Right hindlimb (tissue), 1 donor: ENCODE data around the gene FAM120AOS.

Source experiments
- DNase-seq: peaks from one replicate; pipeline ENCODE4 v3.0.0-alpha.2; 2018

Gene FAM120AOS

DNA sequence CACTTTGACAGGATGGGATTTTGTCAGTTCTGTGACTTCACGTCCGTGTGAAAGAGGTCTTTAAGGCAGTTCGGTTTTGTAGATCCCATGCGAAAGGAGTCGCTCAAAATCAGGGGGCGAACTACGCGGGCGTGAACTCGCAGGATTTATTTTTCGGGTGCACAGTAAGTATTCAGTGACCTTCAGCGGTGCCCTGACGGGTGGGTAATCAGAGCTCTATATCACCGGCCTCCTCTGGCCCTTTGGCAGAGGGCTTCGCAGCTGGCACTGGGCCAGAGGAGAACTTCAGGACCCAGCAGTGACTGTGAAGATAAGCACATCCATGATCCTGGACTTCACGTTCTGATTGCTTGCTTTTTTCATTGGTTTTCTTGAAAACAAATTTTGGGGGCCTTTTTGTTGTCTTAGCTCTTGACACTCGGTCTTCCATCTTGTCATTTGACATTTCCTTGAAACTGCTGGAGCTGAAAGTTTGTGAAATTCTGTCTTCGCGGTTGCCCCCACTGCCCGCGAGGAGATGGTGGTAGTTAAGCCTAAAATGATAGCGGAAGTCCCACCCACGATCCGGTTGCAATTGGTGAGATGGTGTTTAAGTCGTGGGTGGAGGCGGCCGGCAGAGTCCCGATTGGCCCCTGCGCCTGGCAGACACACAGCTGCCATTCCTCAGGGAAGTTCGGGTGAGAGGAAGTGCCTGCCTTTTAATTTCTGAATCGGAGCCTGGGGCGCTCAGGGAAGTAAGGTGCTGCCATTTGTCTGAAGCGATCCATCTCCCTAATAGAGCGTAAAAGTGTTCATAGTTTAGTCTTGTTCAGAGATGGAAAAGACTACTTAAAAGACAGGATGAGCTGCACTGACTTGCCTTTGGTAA is at the start of gene FAM120AOS:
Gene FAM120AOS (minus strand): TSS at position 535 of the 868 bp plus-strand sequence. CDS start 872 bp downstream, outside the sequence.
- peak; percentile 96 for DNase-seq

DNA sequence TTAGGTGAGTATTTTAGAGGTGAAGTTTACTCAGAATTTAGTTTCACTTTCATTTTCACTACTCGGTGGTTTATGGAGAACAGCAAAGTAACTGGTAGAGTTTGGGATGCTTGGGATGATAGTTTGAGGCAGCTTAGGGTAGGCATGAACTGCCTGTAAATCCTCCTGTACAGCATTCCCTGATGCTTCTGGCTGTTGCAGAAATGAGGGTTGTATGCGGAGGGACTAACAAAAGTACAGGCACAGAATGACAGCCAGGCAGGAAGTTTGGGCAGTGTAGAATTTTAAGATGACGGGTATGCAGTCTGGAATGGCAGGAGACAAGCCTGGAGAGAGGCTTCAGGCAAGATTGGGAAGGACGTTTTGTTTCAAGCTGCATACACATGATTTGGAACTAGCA is 48.0 kb upstream of the FAM120AOS start:
- no peak for DNase-seq

- DNase-seq = no peak
These were observed 47.4 kb upstream of the FAM120AOS start for GRCh38 chr9:93500571-93501298.

DNA sequence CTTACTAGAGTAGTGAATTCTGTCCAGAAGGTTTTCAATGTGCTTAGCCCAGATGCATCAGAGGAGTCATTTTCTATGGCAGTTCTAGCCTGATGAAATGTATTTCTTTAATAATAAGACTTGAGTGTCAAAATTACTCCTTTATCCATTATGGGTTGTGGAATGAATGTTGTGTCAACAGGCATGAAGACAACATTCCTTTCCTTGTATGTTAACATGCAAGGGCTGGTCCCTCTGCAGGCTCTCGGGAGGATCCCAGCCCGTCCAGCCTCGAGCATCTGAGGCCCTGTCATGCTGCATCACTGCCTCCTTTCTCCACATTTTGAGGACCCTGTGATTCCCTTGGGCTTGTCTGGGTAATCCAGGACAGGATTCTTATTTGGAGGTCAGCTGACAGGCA is 42.9 kb upstream of the FAM120AOS start:
- no peak for DNase-seq

DNA sequence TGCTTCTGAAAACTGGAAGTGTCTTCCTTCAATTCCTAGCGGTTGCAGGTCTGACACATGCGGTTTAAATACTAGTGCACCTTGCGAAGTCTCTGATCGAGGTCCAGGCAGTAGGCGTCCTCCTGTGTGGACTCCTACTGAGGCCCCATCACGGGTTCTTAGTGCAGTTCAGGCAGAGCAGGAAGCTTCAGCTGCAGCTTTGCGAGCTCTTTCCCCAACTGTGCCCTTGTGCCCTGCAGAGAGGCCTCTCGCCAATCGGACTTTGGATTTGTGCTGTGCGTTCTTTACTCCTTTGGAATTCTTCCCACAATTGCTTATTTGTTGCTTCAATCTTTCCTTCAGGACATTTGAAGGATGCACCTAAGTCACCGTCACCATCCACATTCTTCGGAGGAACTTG is 40.6 kb upstream of the FAM120AOS start:
- no peak for DNase-seq

- DNase-seq = no peak
These were observed 38.9 kb upstream of the FAM120AOS start for GRCh38 chr9:93492327-93492726.

- no peak for DNase-seq
These were observed 38.3 kb upstream of the FAM120AOS start for GRCh38 chr9:93491593-93492232.

DNA sequence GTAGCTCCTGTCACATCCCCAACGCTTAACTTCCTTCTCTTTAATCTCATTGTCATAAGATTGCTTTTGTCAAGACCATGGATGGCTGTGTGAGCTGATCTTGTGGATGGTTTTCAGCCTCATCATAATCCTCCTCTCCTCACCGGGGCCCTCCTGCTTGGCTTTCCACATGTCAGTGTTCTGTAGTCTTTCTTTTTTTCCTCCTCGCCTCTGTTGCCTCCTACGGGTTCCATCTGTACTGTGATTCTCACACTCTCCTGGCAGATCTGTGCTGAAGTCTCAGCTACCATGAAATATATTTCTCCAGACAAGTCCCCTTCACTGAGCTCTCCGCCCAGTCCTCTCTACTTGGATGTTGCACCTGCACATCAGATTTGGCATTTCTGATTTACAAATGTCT is 34.9 kb upstream of the FAM120AOS start:
- DNase-seq = no peak

DNA sequence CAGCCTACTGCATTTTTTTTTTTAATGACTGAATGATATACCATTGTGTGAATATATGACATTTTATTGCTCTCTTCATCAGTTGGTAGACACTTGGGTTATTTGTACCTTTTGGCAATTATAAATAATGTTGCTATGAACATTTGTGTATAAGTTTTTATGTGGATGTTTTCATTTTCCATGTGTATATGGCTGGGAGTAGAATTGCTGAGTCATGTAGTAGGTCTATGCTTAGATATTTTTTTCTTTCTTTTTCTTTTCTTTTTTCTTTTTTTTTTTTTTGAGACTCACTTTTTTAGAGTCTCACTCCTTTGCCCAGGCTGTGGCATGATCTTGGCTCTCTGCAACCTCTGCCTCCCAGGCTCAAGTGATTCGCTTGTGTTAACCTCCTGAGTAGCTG is 32.9 kb upstream of the FAM120AOS start:
- no peak for DNase-seq

GRCh38 chr9:93483497-93483896 is 30.1 kb upstream of the FAM120AOS start:
- no peak for DNase-seq

GRCh38 chr9:93480728-93481324 is 27.4 kb upstream of the FAM120AOS start:
- peak; percentile 24 for DNase-seq

DNA sequence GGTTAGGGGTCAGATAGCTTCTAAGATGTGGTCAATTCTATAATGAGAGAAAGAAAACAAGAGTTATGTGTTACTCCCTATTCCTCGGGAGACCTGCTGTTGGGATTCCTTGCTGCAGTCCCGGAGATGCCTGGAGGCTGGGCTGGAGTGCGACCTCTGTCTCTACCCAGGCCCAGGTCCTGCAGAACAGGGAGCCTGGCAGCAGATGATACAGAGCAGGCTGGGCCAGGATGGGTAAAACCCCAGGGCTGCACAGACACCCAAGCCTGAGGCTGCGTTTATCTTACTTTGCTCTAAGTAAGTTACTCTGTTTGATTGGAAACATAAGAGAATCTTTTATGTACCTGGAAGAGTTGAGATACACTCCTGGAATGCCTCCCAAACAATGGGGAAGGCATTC is 26.9 kb upstream of the FAM120AOS start:
- no peak for DNase-seq

- no peak for DNase-seq
These were observed 26.3 kb upstream of the FAM120AOS start for GRCh38 chr9:93479726-93480125.

GRCh38 chr9:93477397-93477796 is 24.0 kb upstream of the FAM120AOS start:
- DNase-seq = no peak

DNA sequence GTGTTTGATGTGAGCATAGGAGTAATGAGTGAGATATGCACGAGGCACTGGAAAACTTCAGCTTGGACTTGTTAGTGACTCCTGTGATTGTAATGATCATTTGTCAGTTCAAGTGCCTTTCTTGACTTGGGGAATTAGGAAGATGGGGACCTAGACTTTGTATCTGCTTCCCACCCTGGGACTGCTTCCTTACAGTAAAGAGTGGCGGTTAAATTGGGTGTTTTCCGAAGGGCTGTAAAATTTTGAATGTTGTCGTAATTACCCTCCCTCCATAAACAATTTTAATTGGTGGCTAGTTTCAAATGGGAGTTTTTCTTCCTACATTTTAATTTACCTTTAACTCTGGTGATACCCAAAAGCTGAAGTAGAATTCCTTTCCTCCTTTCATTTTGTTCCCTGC is 23.5 kb upstream of the FAM120AOS start:
- DNase-seq = no peak

- DNase-seq = no peak
These were observed 22.5 kb upstream of the FAM120AOS start for GRCh38 chr9:93475856-93476255.

GRCh38 chr9:93475108-93475507 is 21.7 kb upstream of the FAM120AOS start:
- DNase-seq = no peak

- DNase-seq = no peak
These were observed 20.0 kb upstream of the FAM120AOS start for GRCh38 chr9:93473411-93473810.

GRCh38 chr9:93471124-93471523 is 17.7 kb upstream of the FAM120AOS start:
- no peak for DNase-seq

GRCh38 chr9:93470391-93470790 is 17.0 kb upstream of the FAM120AOS start:
- DNase-seq = no peak

GRCh38 chr9:93468763-93469456 is 15.5 kb upstream of the FAM120AOS start:
- peak; percentile 33 for DNase-seq

GRCh38 chr9:93467462-93467861 is 14.1 kb upstream of the FAM120AOS start:
- no peak for DNase-seq

- DNase-seq = no peak
These were observed 13.7 kb upstream of the FAM120AOS start for GRCh38 chr9:93467062-93467416.
